HG02798 (cell line): Measurements from ENCODE around the gene RO60.
"Not testable (repeated sequence)": the region's sequence is repeated elsewhere in the genome, so short reads cannot be mapped to it uniquely, and the experiment has no call there.

Experiments
- ATAC-seq: cut with Tn5 transposase; IDR thresholded peaks from one replicate; pipeline ENCODE4 v1.9.1; 2021; ENCODE audit warnings: mild to moderate bottlenecking; ENCODE audit not compliant: unreplicated experiment, poor library complexity

Gene RO60

DNA sequence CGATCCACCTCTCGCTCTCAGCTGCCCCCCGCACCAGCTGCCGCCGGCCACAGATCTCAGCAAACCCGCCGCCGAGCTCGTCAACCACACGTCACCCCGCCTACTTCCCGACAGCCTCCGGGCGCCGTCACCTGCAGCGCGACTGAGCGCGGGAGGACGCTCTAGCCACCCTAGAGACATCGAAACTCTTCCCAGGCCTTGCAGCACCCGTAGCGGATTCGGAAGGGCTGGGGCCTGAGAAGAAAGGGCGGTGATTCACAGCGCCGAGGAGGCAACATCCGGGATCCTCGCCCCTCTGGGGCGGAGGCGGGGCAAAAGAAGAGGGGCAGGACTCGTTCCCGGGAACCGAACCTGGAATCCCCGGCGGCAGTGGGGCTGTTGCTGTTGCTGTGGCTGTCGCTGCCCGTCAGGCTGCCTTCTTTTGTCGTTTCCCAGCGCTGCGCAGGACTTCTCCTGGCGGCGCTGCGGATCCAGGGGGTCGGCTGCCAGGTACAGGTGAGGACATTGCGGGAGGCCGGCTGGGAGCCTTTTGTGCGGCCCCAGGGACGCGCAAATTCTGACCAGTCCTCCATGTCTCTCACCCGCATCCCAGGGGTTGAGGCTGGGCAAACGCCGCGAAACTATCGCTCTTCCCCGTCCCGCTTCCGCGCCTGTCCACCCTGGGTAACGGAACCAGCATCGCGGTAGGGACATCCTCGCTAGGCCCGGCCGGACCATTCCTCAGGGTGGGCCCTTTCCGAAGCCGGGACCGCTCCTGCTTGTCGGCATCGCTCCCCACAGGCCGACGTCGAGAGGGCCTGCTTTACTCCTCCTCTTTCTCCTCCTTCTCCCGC, at the start of gene RO60, which contains the start of gene UCHL5:
RO60 (plus strand) TSS at position 331 of the 833 bp plus-strand sequence. CDS start 9,443 bp downstream, outside the sequence.
UCHL5 (minus strand) TSS at position 79 of the 833 bp plus-strand sequence. CDS start 100 bp downstream, outside the sequence.
- ATAC-seq: peak; percentile 91

DNA sequence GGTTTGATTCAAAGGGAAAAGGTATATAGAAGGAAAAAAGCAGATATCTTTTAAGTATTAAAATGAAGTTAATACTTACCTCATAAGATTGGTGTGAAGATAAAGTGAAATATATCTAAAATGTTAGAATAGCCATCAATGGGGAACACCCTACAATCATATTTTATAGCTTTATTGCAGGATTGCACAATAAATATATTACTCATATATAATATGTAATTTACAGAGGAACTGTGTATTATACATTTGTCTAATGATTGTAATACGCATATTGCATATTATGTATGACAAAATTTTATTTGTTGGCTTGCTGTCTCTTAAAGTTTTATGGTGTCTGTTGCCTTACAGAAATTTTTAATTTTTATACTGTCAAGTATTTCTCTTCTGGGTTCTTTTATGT, 48.0 kb upstream of the RO60 start:
- no peak for ATAC-seq

DNA sequence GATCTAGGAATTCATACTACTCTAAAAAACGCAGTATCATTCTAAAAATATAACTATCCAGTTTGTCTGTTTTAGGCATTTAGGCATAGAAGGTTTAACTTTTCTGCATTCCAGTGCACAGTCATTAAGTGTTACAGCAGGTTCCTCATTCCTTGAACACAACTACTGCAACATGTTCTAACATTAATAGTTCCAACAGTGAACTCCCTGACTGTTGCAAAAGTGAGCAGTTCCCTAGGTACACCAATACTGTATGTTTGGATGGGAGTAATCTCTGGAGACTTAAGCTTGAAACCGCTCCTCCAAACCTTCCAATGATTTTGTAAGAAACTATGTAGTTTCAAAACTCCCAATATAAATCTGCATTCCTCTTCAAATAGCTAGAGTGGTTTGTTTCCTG, 46.4 kb upstream of the RO60 start:
- no peak for ATAC-seq

DNA sequence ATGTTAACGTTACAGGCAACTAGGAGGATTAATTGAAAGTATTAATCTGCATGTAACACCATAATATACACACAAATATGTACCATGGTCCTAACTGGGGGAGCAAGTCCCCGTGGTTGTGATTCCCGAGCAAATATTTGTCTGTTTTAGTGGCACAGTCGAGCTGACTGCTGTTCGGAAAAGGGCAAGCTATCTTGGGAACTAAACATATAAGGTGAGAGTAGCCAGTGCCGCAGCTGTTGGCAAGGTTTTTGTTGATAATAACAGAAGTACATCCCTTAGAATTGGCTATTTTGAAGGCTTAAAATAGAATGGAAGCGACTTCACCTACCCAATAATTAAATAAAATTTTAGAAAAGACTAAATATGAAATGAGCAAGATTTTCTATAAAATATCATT, 45.7 kb upstream of the RO60 start:
- ATAC-seq: no peak

DNA sequence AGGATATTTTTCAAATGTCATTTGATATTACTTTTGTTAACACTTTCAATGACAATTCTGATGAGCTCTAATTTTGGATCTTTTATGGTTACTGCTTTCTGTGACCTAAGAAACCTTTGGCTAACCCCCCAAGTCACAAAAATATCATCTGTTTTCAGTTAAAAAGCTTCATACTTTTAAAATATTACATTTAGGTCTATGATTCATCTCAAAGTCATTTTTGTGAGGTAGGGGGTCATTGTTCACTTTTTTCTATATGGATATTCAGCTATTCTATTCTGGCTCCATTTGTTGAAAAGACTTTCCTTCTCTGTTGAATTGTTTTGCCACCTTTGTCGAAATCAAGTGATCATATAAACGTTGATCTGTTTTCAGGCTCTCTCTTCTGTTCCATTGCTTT, 45.0 kb upstream of the RO60 start:
- no peak for ATAC-seq

DNA sequence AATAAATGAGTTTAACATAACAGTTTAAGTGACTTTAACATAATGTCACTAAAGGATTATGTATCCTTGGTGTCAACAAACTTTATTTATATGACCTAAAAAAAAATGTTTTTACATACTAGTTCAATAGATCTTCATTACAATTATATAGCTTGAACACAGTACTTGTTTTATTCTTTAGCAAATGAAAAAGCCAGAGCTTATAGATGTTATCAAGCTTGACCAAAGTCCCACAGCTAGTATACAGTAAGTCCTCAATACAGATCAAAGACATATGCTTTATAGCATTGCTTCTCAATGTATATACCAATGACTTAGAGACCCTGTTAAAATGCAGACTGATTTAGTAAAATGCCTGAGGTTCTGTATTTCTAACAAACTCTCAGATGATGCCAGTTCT, 42.6 kb upstream of the RO60 start:
- no peak for ATAC-seq

DNA sequence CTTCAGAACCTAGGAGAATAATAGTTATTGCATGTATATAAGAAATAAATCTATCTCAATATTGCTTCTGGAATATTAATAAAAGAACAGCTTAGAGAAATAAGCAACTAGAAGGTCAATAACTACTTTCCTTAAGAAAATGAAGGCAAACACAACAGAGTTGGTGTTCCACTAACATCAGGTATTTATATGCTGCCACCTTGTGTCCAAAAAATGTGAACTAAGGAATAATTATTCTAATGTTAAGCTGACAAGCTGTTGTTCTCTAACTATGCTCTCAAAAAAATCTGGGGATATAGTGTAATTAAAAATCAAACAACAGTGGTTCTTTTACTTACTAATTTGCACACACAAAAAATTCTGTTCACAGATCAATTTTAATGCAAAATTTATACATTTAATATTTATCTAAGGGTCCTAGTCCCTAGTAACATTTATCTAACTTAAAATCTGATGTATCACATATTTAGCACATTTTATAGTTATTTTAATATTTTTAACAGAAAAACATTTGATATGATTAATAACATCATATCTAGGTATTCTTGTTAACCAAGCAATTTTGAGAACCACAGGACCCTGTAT, 39.9 kb upstream of the RO60 start:
- peak; percentile 62 for ATAC-seq

DNA sequence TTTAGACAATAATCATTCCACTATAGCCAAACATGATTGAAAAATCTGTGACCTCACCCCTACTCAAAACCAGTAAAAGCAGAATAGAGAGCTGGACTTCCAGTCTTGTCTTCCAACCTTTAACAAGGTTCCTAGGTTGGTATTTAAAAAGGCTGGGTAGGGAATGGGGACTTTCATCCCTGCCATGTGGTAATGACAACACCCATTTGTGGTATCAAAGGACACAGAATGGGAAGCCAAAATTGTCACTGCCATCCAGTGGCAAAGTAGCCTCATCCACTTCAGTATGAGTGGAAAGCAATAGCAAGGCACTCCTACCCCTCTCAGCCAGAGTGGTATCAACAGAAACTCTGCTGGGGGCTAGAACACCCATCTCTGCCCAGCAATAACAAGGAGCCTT, 34.2 kb upstream of the RO60 start:
- ATAC-seq: no peak

DNA sequence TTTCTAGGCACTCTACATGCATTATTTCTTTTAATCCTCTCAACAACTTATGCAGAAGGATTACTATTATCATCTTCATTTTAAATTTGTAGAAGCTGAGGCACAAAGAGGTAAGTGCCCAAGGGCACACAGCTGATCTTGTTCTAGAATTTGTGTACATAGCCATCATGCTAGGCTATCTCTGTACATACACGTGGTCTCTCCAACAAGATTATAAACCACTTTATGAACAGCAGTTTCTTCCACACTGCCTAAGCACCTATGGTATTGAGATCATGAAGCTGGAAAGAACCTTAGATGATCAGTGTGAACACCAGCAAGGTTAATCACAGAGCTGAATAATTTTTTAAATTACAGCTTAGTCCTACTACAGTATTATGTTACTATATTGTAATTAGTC, 29.1 kb upstream of the RO60 start:
- no peak for ATAC-seq

DNA sequence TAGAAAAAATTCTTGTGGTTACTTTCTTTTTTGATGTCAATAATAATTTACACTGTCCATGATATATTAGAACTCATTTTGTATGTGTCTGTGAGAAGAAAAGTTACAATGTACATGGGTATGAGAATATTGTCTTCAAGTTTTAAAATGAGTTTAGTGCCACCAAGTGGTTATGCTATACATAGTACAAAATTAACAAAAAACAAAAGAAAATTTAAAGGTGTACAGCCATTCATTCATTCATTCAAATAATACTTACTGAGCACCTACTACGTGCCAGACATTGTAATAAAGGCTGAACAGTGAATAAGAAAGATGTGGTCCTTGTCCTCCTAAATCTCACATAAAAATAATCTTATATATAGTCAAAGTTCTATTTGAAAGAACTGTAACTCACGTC, 28.0 kb upstream of the RO60 start:
- ATAC-seq: no peak

DNA sequence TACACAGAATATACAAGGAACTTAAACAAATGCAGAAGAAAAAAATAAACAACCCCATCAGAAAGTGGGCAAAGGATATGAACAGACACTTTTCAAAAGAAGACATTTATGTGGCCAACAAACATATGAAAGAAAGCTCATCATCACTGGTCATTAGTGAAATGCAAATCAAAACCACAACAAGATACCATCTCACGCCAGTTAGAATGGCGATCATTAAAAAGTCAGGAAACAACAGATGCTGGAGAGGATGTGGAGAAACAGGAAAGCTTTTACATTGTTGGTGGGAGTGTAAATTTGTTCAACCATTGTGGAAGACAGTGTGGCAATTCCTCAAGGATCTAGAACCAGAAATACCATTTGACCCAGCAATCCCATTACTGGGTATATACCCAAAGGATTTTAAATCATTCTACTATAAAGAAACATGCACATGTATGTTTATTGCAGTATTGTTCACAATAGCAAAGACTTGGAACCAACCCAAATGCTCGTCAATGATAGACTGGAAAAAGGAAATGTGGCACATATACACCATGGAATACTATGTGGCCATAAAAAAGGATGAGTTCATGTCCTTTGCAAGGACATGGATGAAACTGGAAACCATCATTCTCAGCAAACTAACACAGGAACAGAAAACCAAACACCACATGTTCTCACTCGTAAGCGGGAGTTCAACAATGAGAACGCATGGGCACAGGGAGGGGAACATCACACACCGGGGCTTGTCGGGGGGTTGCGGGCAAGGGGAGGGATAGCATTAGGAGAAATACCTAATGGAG, 26.6 kb upstream of the RO60 start:
- ATAC-seq: not testable (repeated sequence)

DNA sequence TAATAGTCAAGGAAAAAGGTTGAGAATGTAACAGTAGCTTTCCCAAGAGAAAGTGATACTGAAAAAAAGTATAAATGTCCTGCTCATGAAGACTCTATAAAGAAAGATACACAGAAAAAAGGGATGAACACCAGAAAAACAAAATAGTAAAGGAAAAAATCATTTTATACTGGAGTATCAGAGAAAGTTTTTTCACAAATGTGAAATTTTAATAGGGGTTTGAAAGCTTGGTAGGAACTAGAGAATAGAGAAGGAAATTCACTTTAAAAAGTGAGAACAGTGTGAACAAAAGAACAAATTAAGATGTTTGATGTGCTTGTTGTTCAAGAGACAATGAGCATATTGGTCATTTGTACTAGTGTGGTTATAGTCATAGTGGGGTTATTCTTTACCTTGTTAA, 25.8 kb upstream of the RO60 start:
- ATAC-seq: no peak

DNA sequence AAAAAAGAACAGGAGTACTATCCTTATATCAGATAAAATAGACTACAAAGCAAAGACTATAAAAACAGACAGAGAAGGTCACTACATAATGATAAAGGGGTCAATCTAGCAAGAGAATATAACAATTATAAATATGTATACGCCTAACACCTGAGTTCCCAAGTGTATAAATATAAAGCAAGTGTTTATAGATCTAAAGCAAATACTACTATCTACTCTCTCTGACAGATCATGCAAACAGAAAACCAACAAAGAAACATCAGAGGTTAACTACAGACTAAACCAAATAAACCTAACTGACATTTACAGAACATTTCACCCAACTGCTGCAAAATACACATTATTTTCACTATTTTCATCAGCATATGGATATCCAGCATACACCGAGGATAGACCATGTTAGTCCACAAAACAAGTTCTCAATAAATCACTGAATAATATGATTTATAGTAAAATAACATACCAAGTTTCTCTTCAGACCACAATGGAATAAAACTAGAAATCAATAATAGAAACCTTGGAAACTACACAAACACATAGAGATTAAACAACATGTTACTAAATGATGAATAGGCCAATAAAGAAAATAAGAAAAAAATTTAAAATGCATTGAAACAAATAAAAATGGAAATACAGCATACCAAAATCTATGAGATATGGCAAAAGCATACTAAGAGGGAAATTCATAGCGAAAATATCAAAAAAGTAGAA, 22.9 kb upstream of the RO60 start:
- no peak for ATAC-seq

DNA sequence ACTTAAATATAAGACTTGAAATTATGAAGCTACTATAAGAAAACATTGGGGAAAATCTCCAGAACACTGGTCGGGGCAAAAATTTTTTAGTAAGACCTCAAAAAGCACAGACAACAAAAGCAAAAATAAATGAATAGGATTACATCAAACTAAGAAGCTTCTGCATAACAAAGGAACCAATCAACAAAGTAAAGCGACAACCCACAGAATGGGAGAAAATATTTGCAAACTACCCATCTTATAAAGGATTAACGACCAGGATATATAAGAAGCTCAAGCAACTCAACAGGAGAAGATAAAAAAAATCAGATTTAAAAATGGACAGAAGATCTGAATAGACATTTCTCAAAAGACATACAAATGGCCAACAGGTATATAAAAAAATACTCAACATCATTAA, 19.4 kb upstream of the RO60 start:
- no peak for ATAC-seq

DNA sequence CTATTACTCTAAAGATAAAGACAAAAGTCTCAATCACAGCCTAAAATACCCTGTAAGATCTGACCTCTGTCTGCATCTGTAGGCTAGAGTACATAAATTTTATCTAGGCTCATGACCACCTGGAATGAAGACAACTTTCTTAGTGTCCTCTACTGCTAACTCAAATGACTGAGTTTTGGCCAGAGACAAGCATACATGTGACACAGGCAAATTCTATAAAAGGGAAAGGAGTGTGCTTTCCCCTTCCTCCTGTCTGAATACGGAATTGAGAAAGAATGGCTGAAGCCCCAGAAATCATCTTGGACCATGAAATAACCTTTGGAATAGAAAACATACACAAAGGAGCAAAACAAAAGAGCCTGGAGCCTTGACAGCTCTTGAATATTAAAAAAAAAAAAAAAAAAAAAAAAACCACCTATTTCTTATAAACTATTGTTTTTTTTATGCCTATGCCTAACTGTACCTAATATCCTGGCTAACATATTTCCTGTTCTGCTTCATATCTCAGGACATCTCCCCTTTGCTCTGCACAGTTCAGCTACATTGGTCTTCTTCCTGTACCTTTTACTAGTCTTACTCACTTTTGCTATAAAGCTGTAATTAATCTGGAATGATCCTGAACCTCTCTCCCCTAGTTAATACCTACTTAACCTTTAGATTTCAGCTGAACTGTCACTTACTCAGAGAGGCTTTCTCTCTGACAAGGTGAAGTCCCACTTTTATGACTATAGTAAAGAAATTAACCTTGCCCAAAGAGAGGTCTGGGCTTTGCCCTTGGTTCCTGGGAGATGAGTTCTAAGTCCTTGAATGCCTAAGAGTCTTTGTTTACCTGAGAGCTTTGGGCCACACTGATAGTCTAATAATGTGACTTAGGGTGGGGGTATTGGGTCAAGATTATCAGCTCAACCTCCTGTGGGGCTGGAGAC, 16.4 kb upstream of the RO60 start:
- ATAC-seq: no peak

DNA sequence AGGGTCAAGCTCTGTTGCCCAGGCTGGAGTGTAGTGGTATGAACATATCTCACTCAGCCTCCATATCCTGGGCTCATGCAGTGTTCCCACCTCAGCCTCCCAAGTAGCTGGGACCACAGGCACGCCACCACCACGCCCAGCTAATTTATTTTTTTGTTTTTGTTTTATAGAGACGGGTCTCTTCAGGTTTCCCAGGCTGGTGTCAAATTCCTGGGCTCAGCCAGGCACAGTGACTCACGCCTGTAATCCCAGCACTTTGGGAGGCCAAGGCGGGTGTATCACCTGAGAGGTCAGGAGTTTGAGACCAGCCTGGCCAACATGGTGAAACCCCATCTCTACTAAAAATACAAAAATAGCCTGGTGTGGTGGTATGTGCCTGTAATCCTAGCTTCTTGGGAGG, 10.5 kb upstream of the RO60 start:
- ATAC-seq: not testable (repeated sequence)

DNA sequence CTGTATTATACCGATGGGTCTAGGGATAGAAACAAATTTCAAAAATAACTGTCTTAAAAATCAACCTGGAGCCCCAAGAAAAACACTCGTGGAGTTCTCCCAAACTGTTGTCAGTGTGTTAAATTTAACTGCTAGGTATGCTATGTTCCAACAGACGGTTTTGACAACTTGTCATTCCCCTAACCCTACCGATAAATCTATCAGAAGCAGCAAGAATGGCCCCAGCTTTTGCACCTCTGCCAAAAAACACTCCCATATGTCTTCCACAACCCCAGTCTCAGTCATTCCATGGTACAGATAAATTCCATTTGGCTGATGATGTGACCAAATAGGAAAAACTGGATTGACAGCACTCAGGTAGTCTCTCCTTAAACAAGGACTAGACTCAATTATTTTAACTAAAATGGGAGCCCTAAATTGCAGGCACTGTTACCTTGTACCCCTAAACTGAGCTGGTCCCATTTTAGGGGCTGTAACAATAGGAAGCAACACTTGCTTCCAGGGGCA, 5.2 kb upstream of the RO60 start:
- ATAC-seq: no peak

DNA sequence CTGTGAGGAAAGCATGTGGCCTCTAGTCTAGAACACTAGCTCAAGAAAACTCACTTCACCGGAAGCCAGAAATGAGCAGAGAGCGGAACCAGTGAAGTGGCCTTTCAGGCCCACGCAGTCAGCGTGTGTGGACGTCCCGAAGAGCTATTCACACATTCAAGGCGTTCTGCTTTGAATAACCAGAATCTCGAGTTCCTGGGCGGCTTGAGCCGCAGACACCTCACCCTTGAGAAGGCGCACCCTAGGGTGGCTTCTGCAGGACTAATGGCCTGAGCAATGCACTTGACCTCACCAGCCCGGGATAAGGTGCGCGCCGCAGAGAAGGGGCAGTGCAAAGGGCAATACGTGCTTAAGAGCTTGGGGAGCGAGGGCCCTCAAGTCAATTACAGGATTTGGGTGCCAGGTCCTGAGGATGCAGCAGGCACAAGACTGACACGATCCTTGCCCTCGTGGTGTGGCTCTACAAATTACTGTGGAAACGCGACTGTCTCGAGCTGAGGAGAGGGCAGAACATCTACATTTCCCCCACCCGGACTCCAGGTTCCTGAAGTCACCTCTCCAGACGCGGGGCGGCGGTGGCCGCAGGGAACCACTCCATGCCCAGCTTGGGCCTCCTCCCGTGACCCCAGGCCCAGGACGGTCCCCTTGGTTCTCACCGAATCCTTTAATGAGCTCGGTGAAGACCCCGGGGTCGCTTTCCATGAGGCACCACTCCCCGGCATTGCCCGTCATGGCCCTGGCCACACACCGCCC, 707 bp upstream of the RO60 start:
- peak; percentile 58 for ATAC-seq

DNA sequence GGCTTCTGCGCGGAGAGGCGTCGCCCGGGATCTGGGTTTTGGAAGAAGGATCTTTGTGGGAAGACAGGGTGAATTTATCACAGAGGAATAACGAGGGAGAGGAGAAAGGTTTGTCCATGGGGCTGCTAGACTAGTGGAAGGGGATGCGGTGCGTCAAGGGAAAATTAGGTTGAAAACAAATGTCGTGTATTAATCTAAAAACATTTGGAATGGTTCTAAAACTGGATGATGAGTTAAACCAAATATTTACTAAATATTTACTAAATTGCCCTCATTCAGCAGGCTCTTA, 647 bp downstream of the RO60 start:
- ATAC-seq: no peak
